Endothelial cell of umbilical vein (primary cell): ENCODE results near the gene RPLP1. TPM values are rescaled to one million over a fixed set of nuclear protein-coding genes. Genes with fewer than 3 reads are reported as not detected.

Experiments
- BruUV-seq: library from RNA; stranded (reverse); fragments of 400-500 nt; replicated peaks from 2 replicates; lab custom pipeline; 2021; lab: Mats Ljungman, UMichigan
- CTCF ChIA-PET: fragments of 300-600, 350-600 bp; sonication (Branson Sonifier 250); formaldehyde crosslinking; loops from one replicate; lab custom pipeline; 2021; ENCODE audit warnings: antibody characterized with exemption, inconsistent platforms; lab: Charles Lee
- POLR2A ChIA-PET: fragments of 300-600, 350-600 bp; sonication (Branson Sonifier 250); formaldehyde crosslinking; loops from one replicate; lab custom pipeline; 2021; ENCODE audit warnings: antibody characterized with exemption, inconsistent platforms; lab: Charles Lee
- DNase-seq: peaks from one replicate; pipeline ENCODE4 v3.0.0-alpha.2; 2011; ENCODE audit warnings: low read depth, low spot score
- FAIRE-seq: peaks from 2 replicates; lab custom pipeline; 2011; peaks lifted over from hg19 to GRCh38; lab: Jason Lieb, UNC
- H2AFZ ChIP-seq: 2 replicates; pipeline ENCODE4 v1.6.0; 2012; ENCODE audit warnings: low read depth, low read length, control low read depth, inconsistent platforms
- H3K27ac ChIP-seq: 2 replicates; pipeline ENCODE4 v1.5.1; 2011; ENCODE audit warnings: low read depth, mild to moderate bottlenecking, control low read depth, low read length, moderate library complexity; ENCODE audit not compliant: insufficient read depth
- H3K27me3 ChIP-seq, 2 experiments: 2 replicates each; pipeline versions ENCODE4 v1.6.0 to v1.6.1; 2011; ENCODE audit warnings: low read length in 2 of 2, mixed read lengths in 1 of 2; ENCODE audit not compliant: control insufficient read depth in 2 of 2, insufficient read depth in 2 of 2
- H3K36me3 ChIP-seq, 2 experiments: 2 replicates in 1 of 2; 3 replicates in 1 of 2; pipeline ENCODE4 v1.5.1; 2011; ENCODE audit warnings: low read length in 2 of 2, mild to moderate bottlenecking in 1 of 2, moderate library complexity in 1 of 2; ENCODE audit not compliant: control insufficient read depth in 2 of 2, insufficient read depth in 2 of 2; ENCODE audit errors: extremely low read depth in 1 of 2
- H3K4me1 ChIP-seq: 3 replicates; pipeline ENCODE4 v1.5.1; 2011; ENCODE audit warnings: mild to moderate bottlenecking, low read length; ENCODE audit not compliant: control insufficient read depth, insufficient read depth; ENCODE audit errors: extremely low read depth
- H3K4me2 ChIP-seq: 2 replicates; pipeline ENCODE4 v1.6.1; 2011; ENCODE audit warnings: low read length, control low read depth, mixed read lengths; ENCODE audit not compliant: insufficient read depth
- H3K4me3 ChIP-seq, 3 experiments: fragments of 200-600 bp in 1 of 3; sonication (generic), shearing (Covaris generic) in 1 of 3; replicated peaks in 1 of 3; 2 replicates each; pipeline ENCODE4 v1.5.1; 2011 to 2016; ENCODE audit warnings: control low read depth in 3 of 3, low read length in 3 of 3, mild to moderate bottlenecking in 2 of 3, inconsistent platforms in 1 of 3, low read depth in 1 of 3, moderate library complexity in 1 of 3; ENCODE audit not compliant: insufficient read depth in 1 of 3
- H3K79me2 ChIP-seq: 2 replicates; pipeline ENCODE4 v1.6.0; 2012; ENCODE audit warnings: low read length, inconsistent platforms; ENCODE audit not compliant: control insufficient read depth, insufficient read depth
- H3K9ac ChIP-seq: replicated peaks from 2 replicates; pipeline ENCODE3; 2011; ENCODE audit warnings: low read length, control low read depth; ENCODE audit not compliant: insufficient read depth; ENCODE audit errors: extremely low read depth
- H3K9me1 ChIP-seq: replicated peaks from 3 replicates; pipeline ENCODE4 v1.6.0; 2011; ENCODE audit warnings: mild to moderate bottlenecking, low read length; ENCODE audit not compliant: control insufficient read depth, insufficient read depth; ENCODE audit errors: extremely low read depth
- H3K9me3 ChIP-seq: replicated peaks from 2 replicates; pipeline ENCODE4 v1.5.1; 2012; ENCODE audit warnings: low read length, inconsistent platforms; ENCODE audit not compliant: control insufficient read depth, insufficient read depth
- H4K20me1 ChIP-seq: replicated peaks from 2 replicates; pipeline ENCODE3; 2011; ENCODE audit warnings: mild to moderate bottlenecking, low read length; ENCODE audit not compliant: control insufficient read depth, insufficient read depth; ENCODE audit errors: extremely low read depth
- GATA2 ChIP-seq: IDR thresholded peaks from 2 replicates; pipeline ENCODE4 v1.7.0; 2011; ENCODE audit warnings: low read depth, mild to moderate bottlenecking, moderate library complexity, mixed read lengths, low read length; ENCODE audit not compliant: insufficient read length, insufficient read depth
- POLR2A ChIP-seq: IDR thresholded peaks from 2 replicates; pipeline ENCODE4 v1.6.1; 2012; ENCODE audit warnings: low read depth, mild to moderate bottlenecking, control low read depth, low read length
- dilution Hi-C: fragments of 300-500 bp; cut with MboI; formaldehyde crosslinking; loops from one replicate; pipeline ENCODE4 v1.15.0; 2019; ENCODE audit warnings: low sequenced_read_pairs; ENCODE audit not compliant: extremely low pct_ligation_motif_present
- intact Hi-C: fragments of 100-400 bp; cut with micrococcal nuclease; formaldehyde crosslinking; loops from one replicate; pipeline ENCODE4 v1.10.0; 2022
- polyA plus RNA-seq, 4 experiments: library from polyadenylated mRNA; depleted of rRNA in 3 of 4; stranded (reverse) in 3 of 4; unstranded in 1 of 4; fragments of >200 nt; gene quantifications; 2 replicates each; pipeline versions ENCODE4 v1.2.1 to v1.2.3, GENCODE V29; 2011 to 2012; ENCODE audit warnings: missing spikeins in 1 of 4
- small RNA-seq: library from RNA; depleted of rRNA; stranded (forward); fragments of <200 nt; gene quantifications from one replicate; pipeline ENCODE3, GENCODE V24; 2012; ENCODE audit warnings: low replicate concordance, low read depth; ENCODE audit not compliant: insufficient read depth, insufficient read length
- total RNA-seq: library from RNA; stranded (reverse); gene quantifications from 2 replicates; pipeline ENCODE4 v1.2.3, GENCODE V29; 2021
- TF ChIP-seq, protein P1 (sequence below), 2 donors: IDR thresholded peaks; 1 replicate in 1 of 2; 2 replicates in 1 of 2; pipeline ENCODE4 v1.5.1; 2011; ENCODE audit warnings: low read length in 2 of 2, mild to moderate bottlenecking in 2 of 2, moderate library complexity in 2 of 2, control low read depth in 1 of 2, inconsistent platforms in 1 of 2, low read depth in 1 of 2; ENCODE audit not compliant: insufficient read depth in 1 of 2; ENCODE audit errors: extremely low read depth in 1 of 2

RPLP1 gene
- total and polyA plus RNA-seq, 2 donors (not counting 3 experiments of a cell fraction or from before 2014, with no cell fraction given) = 1,603 to 2,985 TPM

DNA sequence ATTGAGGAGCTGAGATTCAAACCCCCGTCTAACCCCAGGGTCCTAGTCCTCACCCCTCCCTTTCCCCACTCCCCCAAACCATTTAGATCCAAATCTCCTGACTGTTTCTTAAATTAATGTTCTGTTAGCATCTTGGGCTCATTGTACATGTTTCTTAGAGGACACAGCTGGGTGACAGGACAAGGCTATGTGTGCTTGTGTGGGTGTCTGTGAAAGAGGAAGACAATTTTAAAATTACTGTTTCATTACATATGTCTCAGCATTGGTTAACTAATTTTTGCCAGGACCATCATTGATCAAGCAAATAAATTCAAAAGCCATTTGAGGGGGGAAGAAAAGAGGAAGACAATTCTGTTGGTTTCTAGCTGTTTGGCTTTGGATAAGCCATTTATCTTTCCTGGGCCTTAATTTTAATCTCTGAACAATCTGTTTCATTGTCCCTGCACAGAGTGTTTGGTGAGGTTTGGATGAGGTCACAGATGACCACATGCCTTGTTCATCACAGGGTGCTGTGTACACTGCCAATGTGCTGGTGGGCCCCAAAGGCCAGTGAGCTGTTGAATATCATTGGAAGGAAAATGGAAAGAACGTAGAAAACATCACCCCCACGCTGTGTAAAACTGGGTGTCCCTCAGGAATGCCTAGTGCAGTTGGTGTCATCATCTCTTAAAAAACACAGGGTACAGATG lies 51.9 kb downstream of the RPLP1 start:
- intact Hi-C loops (no loop called here), dilution Hi-C loops (no loop called here)
- no peak for DNase-seq
- no TSS peak for BruUV-seq
- Histone ChIP-seq H3K27me3 (no peaks in the 10 kb centered on the region), H3K9me3 (no peaks in the 10 kb centered on the region), H3K27ac (no peak overlapping the region), H3K9me1 (no peaks in the 10 kb centered on the region), H3K4me3 (no peak overlapping the region), H3K79me2 (no peaks in the 10 kb centered on the region), H3K36me3 (no peaks in the 10 kb centered on the region), H3K9ac (no peak overlapping the region), H4K20me1 (no peaks in the 10 kb centered on the region), H3K4me2 (no peak overlapping the region), H3K4me1 (no peaks in the 10 kb centered on the region), H2AFZ (no peak overlapping the region)
- CTCF ChIA-PET = interaction anchor here (0.8 to 1.5 kb wide), 3 partner anchors 9 to 27 kb away, joined by 3 to 4 read pairs (median 3); no protein-coding TSS in a partner anchor
- POLR2A ChIA-PET = no interaction called here
- no peak for FAIRE-seq
- TF ChIP-seq, protein P1, sequence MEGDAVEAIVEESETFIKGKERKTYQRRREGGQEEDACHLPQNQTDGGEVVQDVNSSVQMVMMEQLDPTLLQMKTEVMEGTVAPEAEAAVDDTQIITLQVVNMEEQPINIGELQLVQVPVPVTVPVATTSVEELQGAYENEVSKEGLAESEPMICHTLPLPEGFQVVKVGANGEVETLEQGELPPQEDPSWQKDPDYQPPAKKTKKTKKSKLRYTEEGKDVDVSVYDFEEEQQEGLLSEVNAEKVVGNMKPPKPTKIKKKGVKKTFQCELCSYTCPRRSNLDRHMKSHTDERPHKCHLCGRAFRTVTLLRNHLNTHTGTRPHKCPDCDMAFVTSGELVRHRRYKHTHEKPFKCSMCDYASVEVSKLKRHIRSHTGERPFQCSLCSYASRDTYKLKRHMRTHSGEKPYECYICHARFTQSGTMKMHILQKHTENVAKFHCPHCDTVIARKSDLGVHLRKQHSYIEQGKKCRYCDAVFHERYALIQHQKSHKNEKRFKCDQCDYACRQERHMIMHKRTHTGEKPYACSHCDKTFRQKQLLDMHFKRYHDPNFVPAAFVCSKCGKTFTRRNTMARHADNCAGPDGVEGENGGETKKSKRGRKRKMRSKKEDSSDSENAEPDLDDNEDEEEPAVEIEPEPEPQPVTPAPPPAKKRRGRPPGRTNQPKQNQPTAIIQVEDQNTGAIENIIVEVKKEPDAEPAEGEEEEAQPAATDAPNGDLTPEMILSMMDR (IDR thresholded peaks at IDR 0.05; ENCODE audit: extremely low read depth in 1 of 2, insufficient read depth in 1 of 2, low read depth in 1 of 2, low read length in 2 of 2) = no peak
- TF ChIP-seq GATA2 (no peak), POLR2A (no peak)

Small RNA genes lying within 50 kb of the gene (small RNA-seq; reads per million reads assigned to genes)
- gene RF00012 = not detected

Other genes with a start within 250 kb of the RPLP1 start
- 0.09 TPM in 1 of 2 replicates, not detected in the other for gene PAQR5, start 153.9 kb upstream of the RPLP1 start, total RNA-seq
- 0.08 and 0.21 TPM in 2 replicates for gene PAQR5, start 153.9 kb upstream of the RPLP1 start, polyA plus RNA-seq
- gene KIF23, start 38.5 kb upstream of the RPLP1 start, total RNA-seq = 55.7 and 64.7 TPM in 2 replicates
- 14.0 and 25.4 TPM in 2 replicates for gene KIF23, start 38.5 kb upstream of the RPLP1 start, polyA plus RNA-seq